Duodenal mucosa (tissue), 2 donors: ENCODE measurements around the gene VWA5B1.
"Not testable (repeated sequence)": the region's sequence is repeated elsewhere in the genome, so short reads cannot be mapped to it uniquely, and the experiment has no call there.

Experiments
- H3K27ac ChIP-seq: one replicate; pipeline ENCODE4 v1.7.0; 2013; ENCODE audit warnings: low read depth, low read length
- H3K27me3 ChIP-seq, 2 donors: one replicate each; pipeline ENCODE4 v1.7.0; 2013; ENCODE audit warnings: low read length in 2 of 2, control low read depth in 1 of 2; ENCODE audit not compliant: insufficient read depth in 2 of 2, control insufficient read depth in 1 of 2
- H3K36me3 ChIP-seq, 2 donors: one replicate each; pipeline ENCODE4 v1.7.0; 2013; ENCODE audit warnings: low read length in 2 of 2, control low read depth in 1 of 2; ENCODE audit not compliant: insufficient read depth in 2 of 2, control insufficient read depth in 1 of 2
- H3K4me1 ChIP-seq, 2 donors: one replicate each; pipeline ENCODE4 v1.7.0; 2013; ENCODE audit warnings: low read length in 2 of 2, control low read depth in 1 of 2; ENCODE audit not compliant: insufficient read depth in 2 of 2, control insufficient read depth in 1 of 2
- H3K4me3 ChIP-seq, 2 donors: one replicate each; pipeline ENCODE4 v1.7.0; 2013; ENCODE audit warnings: low read length in 2 of 2, low read depth in 1 of 2
- H3K9ac ChIP-seq, 2 donors: one replicate each; pipeline ENCODE4 v1.7.0; 2013; ENCODE audit warnings: low read length in 2 of 2, low read depth in 1 of 2
- H3K9me3 ChIP-seq, 2 donors: one replicate each; pipeline ENCODE4 v1.7.0; 2013; ENCODE audit warnings: low read length in 2 of 2, control low read depth in 1 of 2; ENCODE audit not compliant: control insufficient read depth in 1 of 2

Gene VWA5B1

DNA sequence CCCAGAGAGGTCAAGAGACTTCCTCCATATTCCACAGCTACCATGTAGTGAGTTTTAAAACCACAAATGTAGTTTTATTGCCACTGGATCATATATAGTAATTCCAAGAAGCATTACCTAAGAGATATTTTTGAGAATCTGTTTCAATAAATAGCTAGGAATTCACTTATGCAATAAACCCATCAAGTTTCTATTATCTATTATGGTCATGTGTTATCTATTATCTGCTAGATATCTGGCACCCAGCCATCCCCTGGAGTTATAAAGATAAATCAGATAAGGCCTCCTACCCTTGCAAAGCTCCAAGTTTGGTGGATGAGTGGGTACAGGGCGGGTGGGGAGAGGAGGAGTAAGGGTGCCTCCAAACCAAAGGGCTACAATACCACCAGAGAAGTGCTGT lies 10.3 kb upstream of the VWA5B1 start:
- H3K27ac ChIP-seq, result no peak overlapping the region
- H3K27me3 ChIP-seq, result peaks cover 5 to 9% of the 10 kb centered on the region in 2 donors
- H3K36me3 ChIP-seq, result no peaks in the 10 kb centered on the region
- peaks cover 0 to 2% of the 10 kb centered on the region in 2 donors for H3K9me3 ChIP-seq
- H3K9ac ChIP-seq, result no peak overlapping the region
- H3K4me1 ChIP-seq, result no peaks in the 10 kb centered on the region
- no peak overlapping the region for H3K4me3 ChIP-seq

DNA sequence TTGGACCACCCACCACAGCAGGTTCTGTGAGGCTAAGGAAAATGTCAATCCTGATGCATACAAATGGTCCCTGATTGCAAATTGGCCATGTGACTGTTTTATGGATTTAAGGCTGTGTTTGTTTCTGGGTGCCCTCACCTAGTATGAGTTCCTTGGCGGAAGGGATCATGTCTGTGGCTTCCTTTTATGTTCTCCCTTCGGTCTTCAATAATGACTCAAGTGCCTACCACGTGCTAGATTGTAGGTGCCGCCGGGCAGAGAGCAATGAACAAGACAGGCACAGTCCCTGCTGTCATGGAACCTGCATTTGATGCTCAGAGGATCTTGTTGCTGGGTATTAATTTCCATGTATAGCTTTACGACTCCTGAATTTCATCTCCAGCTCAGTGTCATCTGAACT lies 9.8 kb upstream of the VWA5B1 start:
- Histone ChIP-seq H3K9ac (no peak overlapping the region), H3K9me3 (peaks cover 0 to 4% of the 10 kb centered on the region in 2 donors), H3K27ac (no peak overlapping the region), H3K36me3 (no peaks in the 10 kb centered on the region), H3K27me3 (peaks cover 5 to 11% of the 10 kb centered on the region in 2 donors), H3K4me3 (no peak overlapping the region), H3K4me1 (no peaks in the 10 kb centered on the region)

- H3K9me3 ChIP-seq, result peaks cover 0 to 4% of the 10 kb centered on the region in 2 donors
- H3K9ac ChIP-seq, result no peak overlapping the region
- no peak overlapping the region for H3K27ac ChIP-seq
- H3K36me3 ChIP-seq, result no peaks in the 10 kb centered on the region
- H3K4me3 ChIP-seq, result no peak overlapping the region
- H3K4me1 ChIP-seq, result no peaks in the 10 kb centered on the region
- H3K27me3 ChIP-seq, result peaks cover 5 to 11% of the 10 kb centered on the region in 2 donors
These were observed 8.9 kb upstream of the VWA5B1 start for GRCh38 chr1:20281801-20282200.

DNA sequence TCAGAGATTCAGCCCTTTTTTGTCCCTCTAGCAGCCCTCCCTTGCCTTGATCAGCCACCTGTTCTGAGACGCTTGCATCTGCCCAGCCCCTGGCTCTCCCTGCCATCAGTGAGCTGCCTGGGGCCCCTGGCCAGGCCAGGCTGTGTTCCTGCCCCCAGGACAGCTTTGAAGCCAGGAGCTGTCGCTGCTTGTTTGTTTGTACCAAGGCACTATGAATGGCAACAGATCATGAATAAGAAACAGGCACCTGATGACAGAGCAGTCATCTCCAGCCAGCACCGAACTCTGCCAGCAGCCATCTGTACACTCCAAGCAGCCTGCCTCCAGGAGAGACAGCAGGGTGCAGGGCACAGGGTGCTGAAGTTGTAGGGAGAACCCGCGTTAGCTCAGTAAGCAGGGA lies 8.1 kb upstream of the VWA5B1 start:
- Histone ChIP-seq H3K4me1 (no peaks in the 10 kb centered on the region), H3K4me3 (no peak overlapping the region), H3K27me3 (peaks cover 5 to 11% of the 10 kb centered on the region in 2 donors), H3K9me3 (peaks cover 0 to 4% of the 10 kb centered on the region in 2 donors), H3K36me3 (no peaks in the 10 kb centered on the region), H3K27ac (no peak overlapping the region), H3K9ac (no peak overlapping the region)

DNA sequence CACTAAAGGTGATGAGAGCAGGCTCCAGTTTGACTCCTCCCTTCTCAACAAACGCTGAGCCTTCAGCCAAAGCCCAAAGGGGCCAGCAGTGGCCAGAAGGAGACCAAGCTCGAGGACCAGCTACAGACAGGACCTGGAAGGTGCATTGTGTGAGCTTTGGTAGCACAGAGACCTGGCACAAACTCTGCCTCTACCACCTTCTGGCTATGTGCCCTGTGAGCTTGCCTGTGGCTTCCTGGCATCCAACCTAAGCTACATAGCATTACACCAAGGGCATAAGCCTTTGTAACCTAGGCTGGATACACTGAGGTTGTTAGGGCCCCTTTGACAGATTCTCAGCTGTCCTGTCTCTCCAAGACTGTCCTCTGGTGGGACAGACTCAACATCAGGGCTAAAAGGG lies 6.6 kb upstream of the VWA5B1 start:
- Histone ChIP-seq H3K4me3 (no peak overlapping the region), H3K9me3 (peaks cover 0 to 4% of the 10 kb centered on the region in 2 donors), H3K4me1 (no peaks in the 10 kb centered on the region), H3K9ac (no peak overlapping the region), H3K27ac (no peak overlapping the region), H3K27me3 (peaks cover 14 to 19% of the 10 kb centered on the region in 2 donors), H3K36me3 (no peaks in the 10 kb centered on the region)

DNA sequence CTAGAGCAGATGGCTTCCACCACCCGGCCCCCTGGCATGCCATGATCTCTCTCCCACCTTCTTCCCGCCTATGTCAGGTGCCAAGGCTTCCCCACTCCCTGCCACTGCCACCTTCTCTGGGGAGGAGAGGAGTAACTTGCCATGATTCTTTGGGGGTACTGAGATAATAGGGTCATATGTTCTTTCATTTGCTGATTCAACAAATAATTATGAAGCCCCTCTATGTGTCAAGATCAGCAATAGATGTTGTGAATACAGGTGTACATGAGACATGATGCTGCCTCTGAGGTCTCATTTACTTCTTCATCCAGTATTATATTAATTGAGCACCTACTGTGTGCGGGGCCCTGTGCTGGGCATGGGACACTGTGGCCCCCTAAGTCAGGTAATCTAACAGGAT lies 6.0 kb upstream of the VWA5B1 start:
- H3K4me1 ChIP-seq, result no peaks in the 10 kb centered on the region
- peaks cover 0 to 4% of the 10 kb centered on the region in 2 donors for H3K9me3 ChIP-seq
- peaks cover 18 to 23% of the 10 kb centered on the region in 2 donors for H3K27me3 ChIP-seq

DNA sequence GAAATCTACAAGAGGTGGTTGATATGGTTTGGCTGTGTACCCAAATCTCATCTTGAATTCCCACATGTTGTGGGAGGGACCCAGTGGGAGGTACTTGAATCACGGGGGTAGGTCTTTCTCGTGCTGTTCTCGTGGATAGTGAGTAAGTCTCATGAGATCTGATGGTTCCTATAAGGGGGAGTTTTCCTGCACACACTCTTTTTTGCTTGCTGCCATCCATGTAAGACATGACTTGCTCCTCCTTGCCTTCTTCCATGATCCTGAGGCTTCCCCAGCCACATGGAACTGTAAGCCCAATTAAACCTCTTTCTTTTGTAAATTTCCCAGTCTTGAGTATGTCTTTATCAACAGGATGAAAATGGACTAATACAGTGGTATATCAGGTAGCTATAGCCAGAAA lies 5.2 kb upstream of the VWA5B1 start:
- no peaks in the 10 kb centered on the region for H3K36me3 ChIP-seq
- peaks cover 0 to 4% of the 10 kb centered on the region in 2 donors for H3K9me3 ChIP-seq
- H3K27ac ChIP-seq, result no peak overlapping the region
- H3K4me1 ChIP-seq, result no peaks in the 10 kb centered on the region
- H3K9ac ChIP-seq, result no peak overlapping the region
- no peak overlapping the region for H3K4me3 ChIP-seq
- peaks cover 26 to 28% of the 10 kb centered on the region in 2 donors for H3K27me3 ChIP-seq

More for the DNA sequence above, 6.0 kb upstream of the VWA5B1 start:
- H3K9ac ChIP-seq, result no peak overlapping the region
- no peaks in the 10 kb centered on the region for H3K36me3 ChIP-seq
- H3K4me3 ChIP-seq, result no peak overlapping the region
- H3K27ac ChIP-seq, result no peak overlapping the region

DNA sequence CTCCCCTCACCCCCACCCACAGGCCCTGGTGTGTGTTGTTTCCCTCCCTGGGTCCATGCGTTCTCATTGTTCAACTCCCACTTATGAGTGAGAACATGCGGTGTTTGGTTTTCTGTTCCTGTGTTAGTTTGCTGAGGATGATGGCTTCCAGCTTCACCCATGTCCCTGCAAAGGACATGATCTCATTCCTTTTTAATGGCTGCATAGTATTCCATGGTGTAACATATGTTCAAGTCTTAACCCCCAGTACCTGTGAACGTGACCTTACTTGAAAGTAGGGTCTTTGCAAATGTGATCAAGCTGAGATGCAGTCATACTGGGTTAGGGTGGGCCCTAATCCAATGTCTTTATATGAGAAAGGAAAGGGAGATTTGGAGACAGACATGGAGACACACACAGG lies 3.0 kb upstream of the VWA5B1 start:
- not testable (repeated sequence) for H3K9ac ChIP-seq, H3K9me3 ChIP-seq, H3K4me1 ChIP-seq, H3K27ac ChIP-seq, H3K36me3 ChIP-seq, H3K4me3 ChIP-seq
- peaks cover 43 to 49% of the 10 kb centered on the region in 2 donors for H3K27me3 ChIP-seq

DNA sequence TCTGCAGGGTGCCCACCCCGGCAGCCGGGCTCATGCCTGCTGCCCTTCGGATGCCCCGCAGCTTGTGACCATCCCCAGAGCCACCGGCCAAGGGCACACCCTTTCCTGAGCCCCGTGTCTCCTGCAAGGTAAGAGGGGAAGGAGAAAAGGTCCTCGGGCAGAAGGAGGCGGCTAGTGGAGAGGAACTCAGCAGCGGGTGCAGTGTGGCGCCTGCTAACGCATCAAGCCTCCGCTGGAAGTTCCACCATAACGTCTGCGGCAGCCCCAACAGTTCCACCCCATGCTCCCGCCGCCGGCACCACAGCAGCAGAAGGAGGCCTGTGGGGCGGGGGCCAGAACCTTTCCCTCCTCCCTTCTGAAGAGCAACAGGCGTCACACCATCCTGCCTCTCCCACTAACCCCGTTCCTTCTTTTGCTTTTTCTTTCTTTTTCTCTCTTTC lies 990 bp downstream of the VWA5B1 start:
- no peaks in the 10 kb centered on the region for H3K9me3 ChIP-seq
- peaks cover 0 to 2% of the 10 kb centered on the region in 2 donors for H3K4me1 ChIP-seq
- no peaks in the 10 kb centered on the region for H3K36me3 ChIP-seq
- peak overlapping the region in 1 of 2 donors; percentile 16 for H3K4me3 ChIP-seq
- H3K9ac ChIP-seq, result no peak overlapping the region
- H3K27me3 ChIP-seq, result peaks cover 38 to 42% of the 10 kb centered on the region in 2 donors
- no peak overlapping the region for H3K27ac ChIP-seq

DNA sequence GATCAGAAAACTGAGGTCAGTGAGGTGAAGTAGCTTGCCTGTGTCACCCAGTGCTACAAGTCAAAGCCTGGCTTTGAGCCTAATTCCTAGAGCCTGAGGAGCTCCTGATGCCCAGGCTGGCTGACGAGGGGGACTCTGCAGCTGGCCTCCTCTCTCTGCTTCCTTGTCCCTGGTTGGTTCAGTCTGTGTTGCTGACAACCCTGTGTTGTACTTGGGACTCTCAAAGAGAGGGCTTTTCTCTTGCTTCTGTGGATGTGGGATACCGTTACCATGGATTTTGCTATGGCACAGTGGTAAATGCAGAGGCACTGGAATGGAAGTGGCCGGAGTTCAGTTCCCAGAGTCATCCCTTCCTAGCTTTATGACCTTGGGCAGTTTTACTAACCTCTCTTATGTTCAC lies 8.0 kb downstream of the VWA5B1 start:
- Histone ChIP-seq H3K4me1 (no peaks in the 10 kb centered on the region), H3K9ac (no peak overlapping the region), H3K4me3 (no peak overlapping the region), H3K36me3 (no peaks in the 10 kb centered on the region), H3K27me3 (no peaks in the 10 kb centered on the region), H3K27ac (no peak overlapping the region), H3K9me3 (no peaks in the 10 kb centered on the region)
